Thymus (tissue), 11 donors: ENCODE measurements around the gene PRDM11. TPM values are rescaled to one million over a fixed set of nuclear protein-coding genes. Genes with fewer than 3 reads are reported as not detected.

Source experiments
- DNase-seq, 9 donors: peaks; one replicate each; pipeline ENCODE4 v3.0.0-alpha.2; 2013; ENCODE audit warnings: low spot score in 9 of 9, low read depth in 6 of 9, missing footprints in 1 of 9
- H3K27ac ChIP-seq, 2 donors: one replicate each; pipeline ENCODE4 v1.5.1; 2013; ENCODE audit warnings: control low read depth in 1 of 2, low read depth in 1 of 2, low read length in 1 of 2, mild to moderate bottlenecking in 1 of 2, moderate library complexity in 1 of 2
- H3K27me3 ChIP-seq, 2 donors: one replicate each; pipeline ENCODE4 v1.5.1; 2013; ENCODE audit warnings: low read length in 1 of 2; ENCODE audit not compliant: control insufficient read depth in 2 of 2, insufficient read depth in 1 of 2
- H3K36me3 ChIP-seq, 2 donors: one replicate each; pipeline ENCODE4 v1.5.1; 2013; ENCODE audit warnings: low read length in 1 of 2, mild to moderate bottlenecking in 1 of 2, moderate library complexity in 1 of 2; ENCODE audit not compliant: control insufficient read depth in 2 of 2, insufficient read depth in 2 of 2
- H3K4me1 ChIP-seq, 2 donors: one replicate each; pipeline ENCODE4 v1.5.1; 2013; ENCODE audit warnings: low read length in 2 of 2; ENCODE audit not compliant: control insufficient read depth in 2 of 2, insufficient read depth in 2 of 2
- H3K4me3 ChIP-seq, 2 donors: one replicate each; pipeline ENCODE4 v1.5.1; 2013; ENCODE audit warnings: low read length in 2 of 2, control low read depth in 1 of 2, mild to moderate bottlenecking in 1 of 2
- H3K9me3 ChIP-seq, 2 donors: one replicate each; pipeline ENCODE4 v1.5.1; 2013; ENCODE audit warnings: low read length in 1 of 2, mild to moderate bottlenecking in 1 of 2; ENCODE audit not compliant: control insufficient read depth in 2 of 2, insufficient read depth in 1 of 2
- WGBS: extraction: QIAGEN DNeasy Blood & Tissue Kit; methylation state at CpG from one replicate; pipeline ENCODE4 v1.1.7; 2013; 5-methylcytosine and 5-hydroxymethylcytosine counted together
- polyA plus RNA-seq: library from polyadenylated mRNA; stranded (reverse); fragments of 200-250 nt; gene quantifications from one replicate; pipeline ENCODE4 v1.2.3, GENCODE V29; 2013
- total RNA-seq: library from RNA; stranded (reverse); fragments of 120-200 nt; gene quantifications from one replicate; pipeline ENCODE4 v1.2.4, GENCODE V29; 2013
- donor health status: healthy.

The PRDM11 gene
- total and polyA plus RNA-seq, 2 donors: 2.1 to 2.5 TPM

DNA sequence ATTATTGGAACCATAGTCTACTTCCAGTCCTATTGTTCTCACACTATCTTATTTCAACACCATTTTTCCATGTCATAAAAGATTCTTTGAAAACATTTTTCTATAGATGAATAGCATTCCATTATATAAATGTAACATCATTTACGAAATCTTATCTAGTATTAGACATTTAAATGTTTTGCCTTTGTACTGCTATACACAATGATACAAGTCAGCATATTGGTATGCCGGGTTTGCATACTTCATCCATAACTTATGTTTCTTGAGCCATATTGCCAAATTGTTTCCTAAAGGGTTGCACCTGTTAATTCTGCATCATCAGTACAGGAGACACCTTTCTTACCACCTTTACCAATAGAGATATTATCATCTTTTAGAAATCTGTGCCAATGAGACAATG, 71.6 kb downstream of the PRDM11 start:
- WGBS: 96% methylated on average over 2 of the region's 2 CpGs
- no peaks in the 10 kb centered on the region for H3K9me3 ChIP-seq
- no peak overlapping the region for H3K4me3 ChIP-seq
- H3K27ac ChIP-seq: no peak overlapping the region
- H3K36me3 ChIP-seq: no peaks in the 10 kb centered on the region
- H3K27me3 ChIP-seq: no peaks in the 10 kb centered on the region
- DNase-seq: no peak
- peaks cover 0 to 3% of the 10 kb centered on the region in 2 donors for H3K4me1 ChIP-seq

DNA sequence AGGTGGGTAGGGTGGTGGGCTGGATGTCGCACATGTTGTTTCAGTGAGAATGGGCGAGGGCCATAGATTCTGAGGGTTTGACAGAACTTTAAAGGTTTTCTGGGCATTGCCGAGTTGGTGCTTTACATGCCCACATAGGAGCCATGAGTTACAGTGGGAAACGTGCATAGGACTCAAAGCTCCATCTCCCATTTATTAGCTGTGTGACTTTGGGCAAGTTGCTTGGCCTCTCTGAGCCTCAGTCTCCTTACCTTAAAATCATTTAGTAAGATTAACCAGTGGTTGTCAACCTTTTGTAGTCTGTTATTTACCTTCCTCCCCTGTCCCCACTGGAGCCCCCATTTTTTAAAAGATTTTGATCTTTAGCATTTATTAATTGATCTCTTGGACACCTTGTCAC, 72.3 kb downstream of the PRDM11 start:
- H3K4me3 ChIP-seq: no peak overlapping the region
- H3K27ac ChIP-seq: no peak overlapping the region
- H3K27me3 ChIP-seq: no peaks in the 10 kb centered on the region
- no peaks in the 10 kb centered on the region for H3K9me3 ChIP-seq
- H3K36me3 ChIP-seq: no peaks in the 10 kb centered on the region
- H3K4me1 ChIP-seq: peaks cover 0 to 3% of the 10 kb centered on the region in 2 donors
- 96% methylated on average over 4 of the region's 4 CpGs for WGBS
- DNase-seq: no peak

- whole genome bisulfite sequencing: 98% methylated on average over 18 of the region's 18 CpGs
- Histone ChIP-seq H3K4me1 (peaks cover 0 to 3% of the 10 kb centered on the region in 2 donors), H3K9me3 (no peaks in the 10 kb centered on the region), H3K36me3 (peaks cover 0 to 3% of the 10 kb centered on the region in 2 donors), H3K27ac (no peak overlapping the region), H3K4me3 (no peak overlapping the region), H3K27me3 (no peaks in the 10 kb centered on the region)
- no peak for DNase-seq
Measured at GRCh38 chr11:45219411-45219810, 73.0 kb downstream of the PRDM11 start.

DNA sequence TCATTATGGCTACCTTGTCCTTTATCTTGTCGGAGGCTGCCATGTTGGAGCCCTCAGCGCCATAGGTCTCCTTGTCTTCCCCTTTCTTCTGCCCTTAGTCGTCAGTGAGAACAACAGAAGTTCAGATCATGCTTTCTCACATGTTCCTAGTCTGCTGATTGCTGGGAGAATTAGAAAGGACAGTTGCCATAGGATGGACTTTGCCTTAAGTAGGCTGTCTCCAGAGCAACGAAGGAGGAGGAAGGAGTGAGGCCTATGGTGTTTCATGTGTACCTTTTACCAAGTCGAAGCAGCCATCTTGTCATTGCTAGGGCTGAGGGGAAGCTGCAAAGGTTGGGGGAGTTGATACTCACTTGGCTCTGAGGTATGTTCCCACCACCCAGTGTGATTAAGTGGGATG, 77.1 kb downstream of the PRDM11 start:
- Histone ChIP-seq H3K27me3 (no peaks in the 10 kb centered on the region), H3K9me3 (no peaks in the 10 kb centered on the region), H3K36me3 (peaks cover 3% of the 10 kb centered on the region in 2 donors), H3K4me3 (no peak overlapping the region), H3K4me1 (no peaks in the 10 kb centered on the region), H3K27ac (no peak overlapping the region)
- DNase-seq: no peak
- 98% methylated on average over 5 of the region's 5 CpGs for WGBS

GRCh38 chr11:45224766-45225165, 78.3 kb downstream of the PRDM11 start:
- H3K36me3 ChIP-seq: peaks cover 3% of the 10 kb centered on the region in 2 donors

DNA sequence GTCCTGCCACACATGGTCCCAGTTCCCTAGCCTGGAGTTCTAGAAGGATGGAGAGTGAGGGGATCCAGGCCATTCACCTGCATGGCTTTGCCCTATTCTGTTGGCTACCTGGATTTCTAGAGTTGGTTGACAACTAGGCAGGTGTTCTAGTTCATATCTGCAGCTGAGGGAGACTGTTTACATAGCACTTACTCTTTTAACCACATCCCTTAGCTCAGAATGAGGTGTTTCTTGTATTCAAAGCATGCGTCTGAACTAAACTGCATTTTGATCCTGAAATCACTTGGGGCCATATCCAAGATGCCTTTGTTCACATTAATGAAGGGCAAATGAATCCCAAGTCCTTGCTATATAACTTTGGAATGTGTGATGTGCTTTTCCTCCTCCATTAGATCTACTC, 78.8 kb downstream of the PRDM11 start:
- H3K27ac ChIP-seq: no peak overlapping the region
- H3K4me1 ChIP-seq: no peaks in the 10 kb centered on the region
- 93% methylated on average over 1 of the region's 1 CpG for WGBS
- no peak for DNase-seq
- no peaks in the 10 kb centered on the region for H3K9me3 ChIP-seq
- H3K36me3 ChIP-seq: peaks cover 3% of the 10 kb centered on the region in 2 donors
- H3K4me3 ChIP-seq: no peak overlapping the region
- no peaks in the 10 kb centered on the region for H3K27me3 ChIP-seq

More at GRCh38 chr11:45224766-45225165, 78.3 kb downstream of the PRDM11 start:
- Histone ChIP-seq H3K4me3 (no peak overlapping the region), H3K27ac (no peak overlapping the region), H3K27me3 (no peaks in the 10 kb centered on the region), H3K4me1 (no peaks in the 10 kb centered on the region), H3K9me3 (no peaks in the 10 kb centered on the region)
- 97% methylated on average over 11 of the region's 11 CpGs for WGBS
- DNase-seq: no peak

DNA sequence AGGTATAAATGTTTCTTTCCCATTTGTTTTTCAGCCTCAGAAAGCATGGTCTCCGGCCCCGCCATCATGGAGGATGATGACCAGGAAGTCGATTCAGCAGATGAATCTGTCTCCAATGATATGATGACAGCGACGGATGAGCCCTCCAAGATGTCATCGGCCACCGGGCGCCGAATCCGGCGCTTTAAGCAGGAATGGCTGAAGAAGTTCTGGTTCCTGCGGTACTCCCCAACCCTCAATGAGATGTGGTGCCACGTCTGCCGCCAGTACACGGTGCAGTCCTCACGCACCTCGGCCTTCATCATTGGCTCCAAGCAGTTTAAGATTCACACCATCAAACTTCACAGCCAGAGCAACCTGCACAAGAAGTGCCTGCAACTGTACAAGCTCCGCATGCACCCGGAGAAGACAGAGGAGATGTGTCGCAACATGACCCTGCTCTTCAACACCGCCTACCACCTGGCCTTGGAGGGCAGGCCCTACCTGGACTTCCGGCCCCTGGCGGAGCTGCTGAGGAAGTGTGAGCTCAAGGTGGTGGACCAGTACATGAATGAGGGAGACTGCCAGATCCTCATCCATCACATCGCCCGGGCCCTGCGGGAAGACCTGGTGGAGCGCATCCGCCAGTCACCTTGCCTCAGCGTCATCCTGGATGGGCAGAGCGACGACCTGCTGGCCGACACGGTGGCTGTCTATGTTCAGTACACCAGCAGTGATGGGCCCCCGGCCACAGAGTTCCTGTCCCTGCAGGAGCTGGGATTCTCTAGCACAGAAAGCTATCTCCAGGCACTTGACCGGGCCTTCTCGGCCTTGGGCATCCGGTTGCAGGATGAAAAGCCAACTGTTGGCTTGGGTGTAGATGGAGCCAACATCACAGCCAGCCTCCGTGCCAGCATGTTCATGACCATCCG, 79.8 kb downstream of the PRDM11 start:
- no peak overlapping the region for H3K4me3 ChIP-seq
- H3K27ac ChIP-seq: no peak overlapping the region
- H3K9me3 ChIP-seq: no peaks in the 10 kb centered on the region
- H3K27me3 ChIP-seq: no peaks in the 10 kb centered on the region
- H3K4me1 ChIP-seq: no peaks in the 10 kb centered on the region
- WGBS: 98% methylated on average over 39 of the region's 39 CpGs
- no peak for DNase-seq
- peaks cover 3% of the 10 kb centered on the region in 2 donors for H3K36me3 ChIP-seq

GRCh38 chr11:45226901-45227300, 80.5 kb downstream of the PRDM11 start:
- 98% methylated on average over 21 of the region's 21 CpGs for WGBS
- Histone ChIP-seq H3K27me3 (no peaks in the 10 kb centered on the region), H3K4me1 (no peaks in the 10 kb centered on the region), H3K27ac (no peak overlapping the region), H3K9me3 (no peaks in the 10 kb centered on the region), H3K36me3 (peaks cover 3% of the 10 kb centered on the region in 2 donors), H3K4me3 (no peak overlapping the region)
- DNase-seq: no peak

DNA sequence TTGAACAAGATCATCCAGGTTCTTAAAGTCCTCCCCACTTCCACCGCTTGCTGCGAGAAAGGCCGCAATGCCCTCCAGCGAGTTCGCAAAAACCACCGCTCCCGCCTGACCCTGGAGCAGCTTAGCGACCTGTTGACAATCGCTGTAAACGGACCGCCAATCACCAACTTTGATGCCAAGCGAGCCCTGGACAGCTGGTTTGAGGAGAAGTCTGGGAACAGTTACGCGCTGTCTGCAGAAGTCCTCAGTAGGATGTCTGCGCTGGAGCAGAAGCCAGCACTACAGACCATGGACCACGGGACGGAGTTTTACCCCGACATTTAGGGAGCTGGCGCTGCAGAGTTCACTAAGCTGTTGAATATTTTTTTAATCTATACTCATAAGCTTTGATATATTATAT, 81.4 kb downstream of the PRDM11 start:
- Histone ChIP-seq H3K27me3 (no peaks in the 10 kb centered on the region), H3K27ac (no peak overlapping the region), H3K4me3 (no peak overlapping the region), H3K36me3 (peaks cover 3% of the 10 kb centered on the region in 2 donors), H3K4me1 (no peaks in the 10 kb centered on the region), H3K9me3 (no peaks in the 10 kb centered on the region)
- WGBS: 99% methylated on average over 19 of the region's 19 CpGs
- no peak for DNase-seq
